ENCODE measurements around the gene PMVK. TPM values are rescaled to one million over a fixed set of nuclear protein-coding genes. Genes with fewer than 3 reads are reported as not detected.

PMVK gene
- total RNA-seq, 1 experiment from 2014 or later: 24.0 TPM

- no TSS peak for BruUV-seq (replicated peaks)
- no peaks in the 10 kb centered on the region for H3K9me3 ChIP-seq (ENCODE audit: control insufficient read depth in 1 of 2, insufficient read depth in 1 of 2, low read depth in 1 of 2, low read length in 2 of 2)
- no peaks in the 10 kb centered on the region for H3K9me2 ChIP-seq (ENCODE audit: insufficient read depth)
- H3K9ac ChIP-seq (ENCODE audit: low read length): peak within 1 kb of the TSS; percentile 56
- intact Hi-C loops (cut with micrococcal nuclease): no loop called here
- no peak within 1 kb of the TSS for H2AFZ ChIP-seq (ENCODE audit: low read depth, low read length, poor library complexity, severe bottlenecking)
- no peaks in the 10 kb centered on the region for H4K20me1 ChIP-seq (ENCODE audit: insufficient read depth)
- H3K27me3 ChIP-seq (ENCODE audit: insufficient read depth, low read length): no peaks in the 10 kb centered on the region
- peak; percentile 80 for DNase-seq (ENCODE audit: low read depth, low spot score)
- ATAC-seq: peak; percentile 88
- ChIA-PET CTCF (interaction anchor here (0.8 to 1.3 kb wide), 6 partner anchors 18 to 409 kb away, joined by 3 to 5 read pairs (median 4); partner anchors contain the start of gene ADAM15), POLR2A (interaction anchor here (0.8 to 2.4 kb wide), 3 partner anchors 12 to 17 kb away, joined by 4 to 10 read pairs (median 9); partner anchors contain the start of gene SHC1), RAD21 (ENCODE audit: low non-redundant PET in 1 of 2, low total read pairs in 2 of 2, uncharacterized antibody in 2 of 2, unreplicated experiment in 2 of 2) (interaction anchor here in 1 of 2 experiments (1.0 kb wide), 1 partner anchor 95 kb away, joined by 4 read pairs; the partner anchor contains the start of gene ADAM15)
- peak within 1 kb of the TSS; percentile 5; the same call in 1 of the 2 replicates for H3K27ac ChIP-seq (ENCODE audit: low read depth, low read length)
- peaks cover 3 to 13% of the 10 kb centered on the region in 2 experiments; a peak in 2 of 4 replicates for H3K36me3 ChIP-seq (ENCODE audit: control insufficient read depth in 1 of 2, insufficient read depth in 2 of 2, low read length in 2 of 2)
- H3K4me2 ChIP-seq (ENCODE audit: low read length): peak within 1 kb of the TSS; percentile 87
- H3K4me3 ChIP-seq (replicated peaks in 1 of 2; ENCODE audit: low read depth in 1 of 2, low read length in 2 of 2): peak within 1 kb of the TSS; percentile 60 to 62
- peaks cover 9% of the 10 kb centered on the region for H3K79me2 ChIP-seq (ENCODE audit: insufficient read depth, low read length)
- peaks cover 18 to 40% of the 10 kb centered on the region in 2 experiments for H3K4me1 ChIP-seq (ENCODE audit: control insufficient read depth in 1 of 2, insufficient read depth in 2 of 2, low read length in 2 of 2)
- TF ChIP-seq FOSL1 (IDR thresholded peaks at IDR 0.05; ENCODE audit: low read depth) (no peak), POLR2A (IDR thresholded peaks at IDR 0.05; ENCODE audit: borderline replicate concordance, extremely low read depth, insufficient read depth, insufficient read length) (peak; percentile 30), TCF7L2 (IDR thresholded peaks at IDR 0.05; ENCODE audit: borderline replicate concordance, extremely low read depth, insufficient read depth, insufficient read length) (no peak), EZH2 (IDR thresholded peaks at IDR 0.05) (no peak), RAD21 (IDR thresholded peaks at IDR 0.05; ENCODE audit: low read depth) (peak; percentile 44), ZBTB33 (IDR thresholded peaks at IDR 0.05; ENCODE audit: extremely low read depth, insufficient replicate concordance, low read length) (no peak), ZNF274 (IDR thresholded peaks at IDR 0.05; ENCODE audit: low read depth, low read length) (no peak), EZH2phosphoT487 (IDR thresholded peaks at IDR 0.05; ENCODE audit: borderline replicate concordance) (no peak), CEBPB (IDR thresholded peaks at IDR 0.05; ENCODE audit: low read depth) (no peak), SRF (IDR thresholded peaks at IDR 0.05; ENCODE audit: low read depth) (no peak), ELF1 (IDR thresholded peaks at IDR 0.05; ENCODE audit: borderline replicate concordance, low read depth) (no peak), YY1 (IDR thresholded peaks at IDR 0.05; ENCODE audit: extremely low read depth, insufficient replicate concordance, low read depth, low read length) (no peak), SIN3A (IDR thresholded peaks at IDR 0.05; ENCODE audit: low read depth) (peak; percentile 28; the same call in 1 of the 2 replicates), POLR2AphosphoS5 (IDR thresholded peaks at IDR 0.05; ENCODE audit: low read depth, low read length) (no peak)
- TF ChIP-seq, protein P1, sequence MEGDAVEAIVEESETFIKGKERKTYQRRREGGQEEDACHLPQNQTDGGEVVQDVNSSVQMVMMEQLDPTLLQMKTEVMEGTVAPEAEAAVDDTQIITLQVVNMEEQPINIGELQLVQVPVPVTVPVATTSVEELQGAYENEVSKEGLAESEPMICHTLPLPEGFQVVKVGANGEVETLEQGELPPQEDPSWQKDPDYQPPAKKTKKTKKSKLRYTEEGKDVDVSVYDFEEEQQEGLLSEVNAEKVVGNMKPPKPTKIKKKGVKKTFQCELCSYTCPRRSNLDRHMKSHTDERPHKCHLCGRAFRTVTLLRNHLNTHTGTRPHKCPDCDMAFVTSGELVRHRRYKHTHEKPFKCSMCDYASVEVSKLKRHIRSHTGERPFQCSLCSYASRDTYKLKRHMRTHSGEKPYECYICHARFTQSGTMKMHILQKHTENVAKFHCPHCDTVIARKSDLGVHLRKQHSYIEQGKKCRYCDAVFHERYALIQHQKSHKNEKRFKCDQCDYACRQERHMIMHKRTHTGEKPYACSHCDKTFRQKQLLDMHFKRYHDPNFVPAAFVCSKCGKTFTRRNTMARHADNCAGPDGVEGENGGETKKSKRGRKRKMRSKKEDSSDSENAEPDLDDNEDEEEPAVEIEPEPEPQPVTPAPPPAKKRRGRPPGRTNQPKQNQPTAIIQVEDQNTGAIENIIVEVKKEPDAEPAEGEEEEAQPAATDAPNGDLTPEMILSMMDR (IDR thresholded peaks at IDR 0.05 in 2 of 3, conservative IDR thresholded peaks at IDR 0.05 in 1 of 3; ENCODE audit: borderline replicate concordance in 1 of 3, insufficient read depth in 1 of 3, low read depth in 2 of 3, low read length in 2 of 3): peak in 2 of 3 experiments; percentile 2 to 30; a peak in 2 of 6 replicates
- TF ChIP-seq, protein P2, sequence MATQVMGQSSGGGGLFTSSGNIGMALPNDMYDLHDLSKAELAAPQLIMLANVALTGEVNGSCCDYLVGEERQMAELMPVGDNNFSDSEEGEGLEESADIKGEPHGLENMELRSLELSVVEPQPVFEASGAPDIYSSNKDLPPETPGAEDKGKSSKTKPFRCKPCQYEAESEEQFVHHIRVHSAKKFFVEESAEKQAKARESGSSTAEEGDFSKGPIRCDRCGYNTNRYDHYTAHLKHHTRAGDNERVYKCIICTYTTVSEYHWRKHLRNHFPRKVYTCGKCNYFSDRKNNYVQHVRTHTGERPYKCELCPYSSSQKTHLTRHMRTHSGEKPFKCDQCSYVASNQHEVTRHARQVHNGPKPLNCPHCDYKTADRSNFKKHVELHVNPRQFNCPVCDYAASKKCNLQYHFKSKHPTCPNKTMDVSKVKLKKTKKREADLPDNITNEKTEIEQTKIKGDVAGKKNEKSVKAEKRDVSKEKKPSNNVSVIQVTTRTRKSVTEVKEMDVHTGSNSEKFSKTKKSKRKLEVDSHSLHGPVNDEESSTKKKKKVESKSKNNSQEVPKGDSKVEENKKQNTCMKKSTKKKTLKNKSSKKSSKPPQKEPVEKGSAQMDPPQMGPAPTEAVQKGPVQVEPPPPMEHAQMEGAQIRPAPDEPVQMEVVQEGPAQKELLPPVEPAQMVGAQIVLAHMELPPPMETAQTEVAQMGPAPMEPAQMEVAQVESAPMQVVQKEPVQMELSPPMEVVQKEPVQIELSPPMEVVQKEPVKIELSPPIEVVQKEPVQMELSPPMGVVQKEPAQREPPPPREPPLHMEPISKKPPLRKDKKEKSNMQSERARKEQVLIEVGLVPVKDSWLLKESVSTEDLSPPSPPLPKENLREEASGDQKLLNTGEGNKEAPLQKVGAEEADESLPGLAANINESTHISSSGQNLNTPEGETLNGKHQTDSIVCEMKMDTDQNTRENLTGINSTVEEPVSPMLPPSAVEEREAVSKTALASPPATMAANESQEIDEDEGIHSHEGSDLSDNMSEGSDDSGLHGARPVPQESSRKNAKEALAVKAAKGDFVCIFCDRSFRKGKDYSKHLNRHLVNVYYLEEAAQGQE (IDR thresholded peaks at IDR 0.05; ENCODE audit: low read depth): no peak
- TF ChIP-seq, protein P3, sequence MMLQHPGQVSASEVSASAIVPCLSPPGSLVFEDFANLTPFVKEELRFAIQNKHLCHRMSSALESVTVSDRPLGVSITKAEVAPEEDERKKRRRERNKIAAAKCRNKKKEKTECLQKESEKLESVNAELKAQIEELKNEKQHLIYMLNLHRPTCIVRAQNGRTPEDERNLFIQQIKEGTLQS (IDR thresholded peaks at IDR 0.05): no peak
Measured at GRCh38 chr1:154955718-154956543, 19.4 kb upstream of the PMVK start, which contains the start of gene PBXIP1. PBXIP1 (minus strand) TSS chr1:154956099; CDS start chr1:154953721, 2,378 bp downstream.

Measured in HCT116 (cell line).